ENCODE data around the gene PI4K2A.

GRCh38 chr10:97631098-97631497 is 9.4 kb upstream of the PI4K2A start:
- TF ChIP-seq CTCF (IDR thresholded peaks at IDR 0.05 in 4 of 5, conservative IDR thresholded peaks at IDR 0.05 in 1 of 5) (no peak), POLR2A (IDR thresholded peaks at IDR 0.05) (no peak)

All from gastrocnemius medialis (tissue), 4 donors.